Measurements from ENCODE around the gene TPP2.

Gene TPP2

DNA sequence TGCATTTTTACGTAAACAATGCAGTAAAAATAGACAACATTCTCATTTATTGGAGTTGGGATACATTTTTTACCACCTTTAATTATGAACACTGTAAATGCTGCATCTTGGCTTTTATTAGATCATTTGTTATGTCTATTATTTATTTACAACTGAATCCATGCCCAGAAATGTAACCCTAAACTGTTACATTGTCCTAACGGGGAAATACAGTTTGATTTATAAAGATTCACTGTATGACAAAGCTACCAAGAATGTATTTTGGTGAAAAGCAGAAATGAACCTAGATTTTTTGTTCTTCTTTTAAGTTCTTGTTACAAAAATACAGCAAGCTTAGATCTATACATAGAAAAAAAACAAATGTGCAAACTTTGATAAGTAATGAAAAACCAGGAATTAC lies 97.0 kb downstream of the TPP2 start:
- ChIA-PET POLR2A (no interaction called here), CTCF (no interaction called here)
- Histone ChIP-seq H3K27me3 (replicated peaks in 2 of 5; ENCODE audit: control insufficient read depth in 4 of 5, insufficient read depth in 5 of 5, low read length in 4 of 5) (peaks cover 0 to 9% (median 4%) of the 10 kb centered on the region in 5 experiments), H3K36me3 (ENCODE audit: control insufficient read depth in 4 of 4, insufficient read depth in 4 of 4, low read length in 3 of 4) (no peaks in the 10 kb centered on the region), H3K9me3 (ENCODE audit: control extremely low read depth in 1 of 5, control insufficient read depth in 4 of 5, insufficient read depth in 2 of 5, low read depth in 1 of 5, low read length in 4 of 5) (peaks cover 0 to 6% (median 0%) of the 10 kb centered on the region in 5 experiments), H3K27ac (ENCODE audit: insufficient read depth in 1 of 2, low read depth in 1 of 2, low read length in 2 of 2, poor library complexity in 1 of 2, severe bottlenecking in 2 of 2) (no peak overlapping the region), H3K4me1 (ENCODE audit: control extremely low read depth in 1 of 4, control insufficient read depth in 4 of 4, insufficient read depth in 4 of 4, low read length in 3 of 4) (no peaks in the 10 kb centered on the region), H3K4me3 (ENCODE audit: control insufficient read depth in 1 of 7, extremely low read depth in 1 of 7, insufficient read depth in 4 of 7, low read depth in 2 of 7, low read length in 6 of 7) (no peak overlapping the region)
- no peak for DNase-seq
- WGBS (ENCODE audit: insufficient coverage), result no CpG with 5 or more reads among the region's 2 CpGs

DNA sequence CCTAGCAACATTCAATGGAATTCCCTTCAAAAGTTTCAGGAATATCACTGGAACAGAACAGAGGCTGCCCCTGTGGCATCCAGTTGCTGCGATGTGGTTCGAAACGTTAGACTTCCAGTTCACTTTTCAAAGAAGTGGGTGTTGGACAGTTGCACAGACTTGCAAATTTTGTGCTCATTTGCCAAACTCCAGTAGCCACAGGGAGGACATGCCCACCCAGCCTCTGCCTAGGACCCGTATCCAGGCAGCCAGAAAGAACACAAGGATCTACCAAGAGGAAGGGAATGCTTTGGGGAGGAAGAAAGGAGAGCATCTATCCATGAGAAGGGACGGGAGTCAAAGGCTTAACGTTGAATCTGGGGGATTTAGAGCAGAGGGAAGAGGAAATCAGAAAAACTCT lies 98.2 kb downstream of the TPP2 start, which contains the start of gene METTL21C:
METTL21C (minus strand) TSS at position 108 of the 400 bp plus-strand sequence. CDS start 546 bp downstream, outside the sequence.
- ChIA-PET POLR2A (no interaction called here), CTCF (no interaction called here)
- Histone ChIP-seq H3K36me3 (ENCODE audit: control insufficient read depth in 4 of 4, insufficient read depth in 4 of 4, low read length in 3 of 4) (no peaks in the 10 kb centered on the region), H3K9me3 (ENCODE audit: control extremely low read depth in 1 of 5, control insufficient read depth in 4 of 5, insufficient read depth in 2 of 5, low read depth in 1 of 5, low read length in 4 of 5) (peaks cover 0 to 6% (median 0%) of the 10 kb centered on the region in 5 experiments), H3K27ac (ENCODE audit: insufficient read depth in 1 of 2, low read depth in 1 of 2, low read length in 2 of 2, poor library complexity in 1 of 2, severe bottlenecking in 2 of 2) (no peak within 1 kb of the TSS), H3K4me3 (ENCODE audit: control insufficient read depth in 1 of 7, extremely low read depth in 1 of 7, insufficient read depth in 4 of 7, low read depth in 2 of 7, low read length in 6 of 7) (no peak within 1 kb of the TSS), H3K27me3 (replicated peaks in 2 of 5; ENCODE audit: control insufficient read depth in 4 of 5, insufficient read depth in 5 of 5, low read length in 4 of 5) (peaks cover 0 to 8% (median 4%) of the 10 kb centered on the region in 5 experiments), H3K4me1 (ENCODE audit: control extremely low read depth in 1 of 4, control insufficient read depth in 4 of 4, insufficient read depth in 4 of 4, low read length in 3 of 4) (no peaks in the 10 kb centered on the region)
- WGBS (ENCODE audit: insufficient coverage), result 88% methylated on average over 6 of the region's 6 CpGs
- DNase-seq, result no peak

DNA sequence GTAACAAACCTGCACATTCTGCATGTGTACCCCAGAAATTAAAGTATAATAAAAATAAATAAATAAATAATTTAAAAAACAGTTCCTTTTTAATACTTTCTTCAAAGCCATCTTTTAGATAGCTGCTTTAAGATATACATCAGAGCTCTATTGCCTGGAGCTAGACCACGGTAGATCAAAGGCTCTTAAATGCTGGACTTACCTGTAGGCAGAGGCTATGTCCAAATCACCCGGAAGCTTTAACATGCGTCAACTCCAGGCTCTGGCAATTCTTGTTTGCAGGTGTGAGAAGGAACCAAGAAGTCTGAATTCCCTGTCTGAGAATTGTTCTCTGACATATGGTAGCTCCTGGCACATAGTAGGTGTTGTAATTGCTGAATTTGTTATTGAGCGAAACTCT lies 99.7 kb downstream of the TPP2 start:
- POLR2A ChIA-PET, result no interaction called here
- CTCF ChIA-PET, result no interaction called here
- Histone ChIP-seq H3K27ac (ENCODE audit: insufficient read depth in 1 of 2, low read depth in 1 of 2, low read length in 2 of 2, poor library complexity in 1 of 2, severe bottlenecking in 2 of 2) (no peak overlapping the region), H3K4me3 (ENCODE audit: control insufficient read depth in 1 of 7, extremely low read depth in 1 of 7, insufficient read depth in 4 of 7, low read depth in 2 of 7, low read length in 6 of 7) (no peak overlapping the region), H3K9me3 (ENCODE audit: control extremely low read depth in 1 of 5, control insufficient read depth in 4 of 5, insufficient read depth in 2 of 5, low read depth in 1 of 5, low read length in 4 of 5) (peaks cover 0 to 6% (median 0%) of the 10 kb centered on the region in 5 experiments), H3K36me3 (ENCODE audit: control insufficient read depth in 4 of 4, insufficient read depth in 4 of 4, low read length in 3 of 4) (no peaks in the 10 kb centered on the region), H3K27me3 (replicated peaks in 2 of 5; ENCODE audit: control insufficient read depth in 4 of 5, insufficient read depth in 5 of 5, low read length in 4 of 5) (peaks cover 0 to 8% (median 4%) of the 10 kb centered on the region in 5 experiments), H3K4me1 (ENCODE audit: control extremely low read depth in 1 of 4, control insufficient read depth in 4 of 4, insufficient read depth in 4 of 4, low read length in 3 of 4) (no peaks in the 10 kb centered on the region)
- 100% methylated on average over 3 of the region's 4 CpGs for WGBS (ENCODE audit: insufficient coverage)
- DNase-seq, result no peak

DNA sequence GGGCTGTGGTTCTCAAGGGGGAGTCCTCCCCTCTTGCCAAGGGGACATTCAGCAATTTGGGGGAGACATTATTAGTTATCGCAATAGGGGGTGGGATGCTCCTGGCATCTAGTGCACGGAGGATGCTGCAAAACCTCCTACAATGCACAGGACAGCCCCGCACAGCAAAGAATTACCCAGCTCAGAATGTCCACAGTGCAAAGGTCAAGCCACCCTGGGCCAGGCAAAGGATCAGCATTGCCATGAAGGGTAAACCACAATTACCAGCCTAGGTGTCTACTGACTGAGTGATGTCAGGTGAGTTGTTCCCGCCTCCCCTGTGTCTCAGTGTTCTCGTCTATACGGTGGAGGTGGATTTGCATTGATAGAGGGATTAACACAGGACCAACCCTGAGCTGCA lies 100.5 kb downstream of the TPP2 start:
- no peak overlapping the region for H3K27ac ChIP-seq (ENCODE audit: insufficient read depth in 1 of 2, low read depth in 1 of 2, low read length in 2 of 2, poor library complexity in 1 of 2, severe bottlenecking in 2 of 2)
- ChIA-PET POLR2A (no interaction called here), CTCF (no interaction called here)
- 97% methylated on average over 5 of the region's 6 CpGs for WGBS (ENCODE audit: insufficient coverage)
- no peak overlapping the region for H3K4me3 ChIP-seq (ENCODE audit: control insufficient read depth in 1 of 7, extremely low read depth in 1 of 7, insufficient read depth in 4 of 7, low read depth in 2 of 7, low read length in 6 of 7)
- H3K36me3 ChIP-seq (ENCODE audit: control insufficient read depth in 4 of 4, insufficient read depth in 4 of 4, low read length in 3 of 4), result no peaks in the 10 kb centered on the region
- no peak for DNase-seq
- H3K9me3 ChIP-seq (ENCODE audit: control extremely low read depth in 1 of 5, control insufficient read depth in 4 of 5, insufficient read depth in 2 of 5, low read depth in 1 of 5, low read length in 4 of 5), result peaks cover 0 to 6% (median 0%) of the 10 kb centered on the region in 5 experiments
- no peaks in the 10 kb centered on the region for H3K4me1 ChIP-seq (ENCODE audit: control extremely low read depth in 1 of 4, control insufficient read depth in 4 of 4, insufficient read depth in 4 of 4, low read length in 3 of 4)
- H3K27me3 ChIP-seq (replicated peaks in 2 of 5; ENCODE audit: control insufficient read depth in 4 of 5, insufficient read depth in 5 of 5, low read length in 4 of 5), result peaks cover 0 to 8% (median 4%) of the 10 kb centered on the region in 5 experiments

GRCh38 chr13:102697929-102698648 lies 101.3 kb downstream of the TPP2 start:
- CTCF ChIA-PET, result no interaction called here
- Histone ChIP-seq H3K9me3 (ENCODE audit: control extremely low read depth in 1 of 5, control insufficient read depth in 4 of 5, insufficient read depth in 2 of 5, low read depth in 1 of 5, low read length in 4 of 5) (peaks cover 0 to 6% (median 0%) of the 10 kb centered on the region in 5 experiments), H3K4me3 (ENCODE audit: control insufficient read depth in 1 of 7, extremely low read depth in 1 of 7, insufficient read depth in 4 of 7, low read depth in 2 of 7, low read length in 6 of 7) (no peak overlapping the region), H3K27me3 (replicated peaks in 2 of 5; ENCODE audit: control insufficient read depth in 4 of 5, insufficient read depth in 5 of 5, low read length in 4 of 5) (peaks cover 0 to 8% (median 0%) of the 10 kb centered on the region in 5 experiments), H3K4me1 (ENCODE audit: control extremely low read depth in 1 of 4, control insufficient read depth in 4 of 4, insufficient read depth in 4 of 4, low read length in 3 of 4) (no peaks in the 10 kb centered on the region), H3K36me3 (ENCODE audit: control insufficient read depth in 4 of 4, insufficient read depth in 4 of 4, low read length in 3 of 4) (no peaks in the 10 kb centered on the region), H3K27ac (ENCODE audit: insufficient read depth in 1 of 2, low read depth in 1 of 2, low read length in 2 of 2, poor library complexity in 1 of 2, severe bottlenecking in 2 of 2) (no peak overlapping the region)
- 100% methylated on average over 2 of the region's 8 CpGs for WGBS (ENCODE audit: insufficient coverage)
- POLR2A ChIA-PET, result no interaction called here
- DNase-seq, result no peak

DNA sequence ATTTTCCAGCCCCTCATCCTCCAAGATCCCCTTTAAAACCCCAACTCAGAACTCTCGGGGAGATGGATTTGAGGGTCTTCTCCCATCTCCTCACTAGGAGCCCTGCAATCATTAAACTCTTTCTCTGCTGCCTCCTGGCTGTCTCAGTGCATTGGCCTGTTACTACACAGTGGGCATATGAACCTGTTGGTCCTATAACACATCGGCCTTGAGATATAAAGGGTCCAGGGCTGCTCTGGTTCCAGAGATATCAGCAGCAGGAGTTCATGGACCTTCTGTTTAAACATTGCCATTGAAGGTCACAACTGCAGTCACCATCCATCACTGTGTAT lies 101.8 kb downstream of the TPP2 start:
- no peaks in the 10 kb centered on the region for H3K4me1 ChIP-seq (ENCODE audit: control extremely low read depth in 1 of 4, control insufficient read depth in 4 of 4, insufficient read depth in 4 of 4, low read length in 3 of 4)
- peaks cover 0 to 8% (median 0%) of the 10 kb centered on the region in 5 experiments for H3K27me3 ChIP-seq (replicated peaks in 2 of 5; ENCODE audit: control insufficient read depth in 4 of 5, insufficient read depth in 5 of 5, low read length in 4 of 5)
- DNase-seq, result no peak
- no peak overlapping the region for H3K4me3 ChIP-seq (ENCODE audit: control insufficient read depth in 1 of 7, extremely low read depth in 1 of 7, insufficient read depth in 4 of 7, low read depth in 2 of 7, low read length in 6 of 7)
- peaks cover 0 to 6% (median 0%) of the 10 kb centered on the region in 5 experiments for H3K9me3 ChIP-seq (ENCODE audit: control extremely low read depth in 1 of 5, control insufficient read depth in 4 of 5, insufficient read depth in 2 of 5, low read depth in 1 of 5, low read length in 4 of 5)
- H3K27ac ChIP-seq (ENCODE audit: insufficient read depth in 1 of 2, low read depth in 1 of 2, low read length in 2 of 2, poor library complexity in 1 of 2, severe bottlenecking in 2 of 2), result no peak overlapping the region
- ChIA-PET CTCF (no interaction called here), POLR2A (no interaction called here)
- 100% methylated on average over 2 of the region's 2 CpGs for whole genome bisulfite sequencing (ENCODE audit: insufficient coverage)
- H3K36me3 ChIP-seq (ENCODE audit: control insufficient read depth in 4 of 4, insufficient read depth in 4 of 4, low read length in 3 of 4), result no peaks in the 10 kb centered on the region

DNA sequence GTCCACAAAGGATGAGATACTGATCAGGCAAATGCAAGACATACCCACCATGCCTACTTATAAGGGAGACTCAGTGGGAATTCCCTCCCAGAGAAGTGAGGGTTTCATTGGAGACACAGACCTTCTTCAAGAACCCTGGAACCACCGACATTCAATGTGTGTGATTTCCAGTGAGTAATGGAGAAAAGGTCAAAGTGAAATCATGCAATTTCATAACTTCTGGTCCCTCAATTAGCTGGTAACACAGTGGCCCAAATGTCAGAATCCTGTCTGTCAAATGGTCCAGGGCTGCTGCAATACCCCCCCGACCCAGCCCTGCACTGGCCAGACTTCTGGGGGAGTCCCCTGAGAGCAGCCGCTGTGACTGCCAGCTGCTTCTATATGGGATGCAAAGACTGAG lies 102.7 kb downstream of the TPP2 start:
- ChIA-PET CTCF (no interaction called here), POLR2A (no interaction called here)
- WGBS (ENCODE audit: insufficient coverage), result 96% methylated on average over 3 of the region's 3 CpGs
- Histone ChIP-seq H3K4me1 (ENCODE audit: control extremely low read depth in 1 of 4, control insufficient read depth in 4 of 4, insufficient read depth in 4 of 4, low read length in 3 of 4) (no peaks in the 10 kb centered on the region), H3K9me3 (ENCODE audit: control extremely low read depth in 1 of 5, control insufficient read depth in 4 of 5, insufficient read depth in 2 of 5, low read depth in 1 of 5, low read length in 4 of 5) (peaks cover 0 to 6% (median 0%) of the 10 kb centered on the region in 5 experiments), H3K4me3 (ENCODE audit: control insufficient read depth in 1 of 7, extremely low read depth in 1 of 7, insufficient read depth in 4 of 7, low read depth in 2 of 7, low read length in 6 of 7) (no peak overlapping the region), H3K36me3 (ENCODE audit: control insufficient read depth in 4 of 4, insufficient read depth in 4 of 4, low read length in 3 of 4) (no peaks in the 10 kb centered on the region), H3K27me3 (replicated peaks in 2 of 5; ENCODE audit: control insufficient read depth in 4 of 5, insufficient read depth in 5 of 5, low read length in 4 of 5) (peaks cover 0 to 7% (median 0%) of the 10 kb centered on the region in 5 experiments), H3K27ac (ENCODE audit: insufficient read depth in 1 of 2, low read depth in 1 of 2, low read length in 2 of 2, poor library complexity in 1 of 2, severe bottlenecking in 2 of 2) (no peak overlapping the region)
- DNase-seq, result no peak

Data from common myeloid progenitor, CD34-positive (primary cell).